Left renal cortex interstitium (tissue), 4 donors: Measurements from ENCODE around the gene FHIT. TPM values are rescaled to one million over a fixed set of nuclear protein-coding genes. Genes with fewer than 3 reads are reported as not detected.
"Not testable (repeated sequence)": the region's sequence is repeated elsewhere in the genome, so short reads cannot be mapped to it uniquely, and the experiment has no call there.

Source experiments
- DNase-seq, 4 donors: peaks; one replicate each; pipeline ENCODE4 v3.0.0-alpha.2; 2013; ENCODE audit warnings: low read depth in 4 of 4, low spot score in 2 of 4, missing footprints in 1 of 4
- polyA plus RNA-seq, 4 donors: library from polyadenylated mRNA; unstranded; fragments of 120-200 nt; gene quantifications; one replicate each; pipeline ENCODE4 v1.2.1, GENCODE V29; 2013; ENCODE audit not compliant: insufficient read length in 4 of 4

Gene FHIT
- polyA plus RNA-seq, 4 donors, result 23.4 to 29.9 (median 26.0) TPM

DNA sequence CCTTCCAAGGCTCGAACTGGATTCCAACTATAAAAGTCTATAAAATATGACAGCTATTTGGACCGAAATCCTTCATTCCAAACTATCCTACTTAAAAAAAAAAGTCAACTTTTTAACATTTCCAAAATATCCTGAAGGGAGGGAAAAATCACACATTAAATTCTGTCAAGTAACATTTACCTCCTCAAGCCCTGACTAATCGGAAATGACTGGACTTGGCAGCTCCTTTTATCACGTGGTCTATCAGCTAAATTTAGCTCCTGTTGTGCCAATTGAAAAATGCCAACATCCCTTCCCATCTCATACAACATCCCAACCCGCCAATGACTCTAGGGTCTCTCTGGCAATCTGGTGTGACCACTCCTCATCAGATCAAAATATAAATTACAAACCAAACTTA lies 297.9 kb downstream of the FHIT start:
- DNase-seq, result peak in 1 of 4 donors; percentile 13

DNA sequence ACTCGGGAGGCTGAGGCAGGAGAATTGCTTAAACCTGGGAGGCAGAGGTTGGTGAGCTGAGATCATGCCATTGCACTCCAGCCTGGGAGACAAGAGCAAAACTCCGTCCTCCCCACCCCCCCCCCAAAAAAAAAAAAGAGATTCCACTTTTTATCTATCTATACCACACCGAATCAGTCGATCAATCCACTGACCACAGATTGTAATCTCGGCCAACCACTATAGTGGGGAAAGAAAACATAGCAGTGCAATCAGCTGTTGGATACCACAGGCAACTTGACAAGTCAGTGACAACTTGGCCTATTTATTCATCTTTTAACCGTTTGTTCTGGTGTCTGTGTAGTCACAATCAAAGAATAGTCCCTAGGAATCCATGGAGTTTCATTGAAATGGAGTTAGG lies 299.2 kb downstream of the FHIT start:
- DNase-seq, result no peak

DNA sequence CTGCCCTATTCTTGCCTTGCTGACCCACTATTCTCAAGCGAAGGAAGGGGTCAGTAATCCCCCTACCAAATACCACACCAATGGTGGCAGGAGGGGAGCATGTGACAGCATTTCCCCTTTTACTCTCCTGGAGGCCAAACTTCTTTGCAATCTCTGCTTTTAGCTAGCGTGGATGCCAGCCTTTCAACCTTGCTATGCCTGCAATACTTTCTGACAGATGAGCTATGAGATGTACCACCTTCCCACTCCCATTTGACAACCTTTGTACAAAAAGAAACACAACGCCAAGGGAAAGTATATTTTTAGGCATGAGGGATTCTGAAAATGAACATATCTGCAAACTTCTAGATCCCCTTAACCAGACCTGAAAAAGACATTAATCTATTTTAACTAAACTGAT lies 302.1 kb downstream of the FHIT start:
- no peak for DNase-seq

DNA sequence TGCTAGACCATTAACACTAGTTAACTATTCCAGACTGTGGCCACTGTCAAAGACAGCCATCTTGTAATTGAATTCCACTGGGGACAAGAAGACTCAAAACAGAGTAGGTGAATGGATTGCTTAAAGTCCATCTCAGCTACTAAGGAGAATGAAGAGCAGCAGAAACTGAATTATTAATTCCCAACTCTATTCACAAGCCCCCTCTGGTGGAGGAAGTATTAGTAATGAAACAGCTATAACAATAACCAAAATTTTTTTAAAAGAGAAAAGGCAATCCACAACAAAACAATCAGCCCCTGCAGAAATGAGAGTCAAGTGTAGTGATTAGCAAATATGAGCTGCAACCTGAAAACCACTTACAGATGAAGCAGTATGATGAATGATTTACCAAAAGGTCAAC lies 302.8 kb downstream of the FHIT start:
- DNase-seq, result no peak

DNA sequence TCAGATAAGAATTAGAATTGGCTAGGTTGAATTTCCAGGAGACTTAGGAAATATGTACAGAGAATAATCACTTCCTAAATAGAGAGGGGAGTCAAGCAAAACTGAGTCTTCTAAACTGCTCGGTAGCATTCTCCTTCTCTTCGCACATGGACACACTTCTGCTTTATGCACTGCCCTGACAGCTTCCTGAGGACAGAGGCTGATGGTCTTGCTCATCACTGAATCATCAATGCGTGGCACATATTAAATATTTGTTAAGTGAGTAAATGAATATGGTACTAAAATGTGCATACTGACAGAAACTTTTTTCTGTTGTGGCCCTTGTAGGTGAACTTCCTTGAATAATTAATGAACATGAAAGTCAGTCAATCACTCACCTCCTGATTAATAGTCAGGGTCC lies 315.5 kb downstream of the FHIT start:
- no peak for DNase-seq

DNA sequence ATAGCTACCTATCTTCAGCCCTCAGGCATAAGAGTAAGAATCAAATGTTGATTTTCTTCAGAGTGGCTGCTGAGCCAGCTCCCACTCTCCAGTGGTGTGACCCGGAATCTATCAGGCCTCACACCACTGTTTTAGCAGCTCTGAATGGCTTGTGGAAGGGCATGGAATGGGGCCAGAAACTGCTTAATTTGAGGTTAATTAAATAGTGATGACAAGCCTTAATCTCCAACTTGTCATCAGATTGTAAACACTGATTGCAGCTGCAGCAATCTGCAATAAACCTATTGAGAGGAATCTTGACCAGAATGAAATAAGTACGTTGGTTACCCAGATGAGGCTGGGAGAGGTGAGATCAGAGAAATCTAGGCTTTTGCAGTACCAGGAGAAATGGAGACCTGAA lies 317.4 kb downstream of the FHIT start:
- DNase-seq, result no peak

DNA sequence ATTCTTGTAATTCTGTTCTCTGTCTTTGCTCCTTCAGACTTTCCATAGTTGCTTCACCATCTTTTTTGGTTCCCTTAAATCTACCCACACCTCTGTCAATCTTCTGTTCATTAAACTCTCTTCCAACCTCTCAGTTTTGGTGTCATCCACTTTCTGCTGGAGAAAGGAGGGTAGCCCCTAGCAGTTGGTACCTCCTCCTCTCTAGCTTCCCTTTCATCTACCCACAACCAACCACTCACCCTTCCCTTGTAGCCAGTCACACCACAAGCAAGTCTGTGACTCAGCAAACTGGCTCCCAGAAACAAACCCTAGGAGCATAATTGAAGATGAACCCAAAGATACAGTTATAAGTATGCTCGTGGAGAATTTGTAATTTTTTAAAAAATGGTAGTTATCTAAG lies 318.6 kb downstream of the FHIT start:
- DNase-seq, result no peak

DNA sequence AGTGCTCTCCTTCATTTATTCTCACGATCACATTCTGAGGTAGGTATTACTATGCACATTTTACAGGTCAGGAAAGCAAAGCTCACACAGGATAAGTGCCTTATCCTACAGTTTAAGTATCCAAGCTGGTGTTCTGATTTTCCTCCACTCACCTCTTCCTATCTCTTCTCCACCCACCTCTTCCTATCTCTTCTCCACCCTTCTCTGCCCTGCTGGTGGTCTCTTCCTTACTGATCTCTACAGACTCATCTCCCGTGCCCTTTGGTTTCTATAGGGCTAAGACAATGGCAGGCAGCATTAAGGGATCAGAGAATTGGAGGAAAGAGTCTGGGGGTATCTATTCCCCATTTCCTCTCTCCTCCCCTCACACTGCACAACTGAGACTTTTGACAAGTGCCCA lies 319.1 kb downstream of the FHIT start:
- DNase-seq, result no peak

DNA sequence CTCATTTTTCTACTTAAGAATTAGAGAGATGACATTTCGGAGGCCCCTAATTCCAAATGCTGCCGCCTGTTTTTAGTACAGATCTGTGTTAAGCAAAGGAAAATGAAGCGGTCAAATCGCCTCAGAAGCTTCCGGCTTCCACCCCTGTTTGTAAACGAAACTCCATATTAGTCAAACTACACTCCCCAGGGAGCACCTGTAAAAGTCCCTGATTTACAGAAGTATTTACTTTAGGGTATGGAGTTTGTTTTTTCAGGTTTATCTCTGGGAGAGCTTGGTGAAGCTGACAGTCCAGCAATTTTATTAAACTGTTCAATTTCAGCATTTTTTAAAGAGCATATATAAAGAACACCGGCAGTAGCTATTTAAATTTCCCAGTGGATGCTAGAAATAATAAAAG lies 319.8 kb downstream of the FHIT start:
- no peak for DNase-seq

DNA sequence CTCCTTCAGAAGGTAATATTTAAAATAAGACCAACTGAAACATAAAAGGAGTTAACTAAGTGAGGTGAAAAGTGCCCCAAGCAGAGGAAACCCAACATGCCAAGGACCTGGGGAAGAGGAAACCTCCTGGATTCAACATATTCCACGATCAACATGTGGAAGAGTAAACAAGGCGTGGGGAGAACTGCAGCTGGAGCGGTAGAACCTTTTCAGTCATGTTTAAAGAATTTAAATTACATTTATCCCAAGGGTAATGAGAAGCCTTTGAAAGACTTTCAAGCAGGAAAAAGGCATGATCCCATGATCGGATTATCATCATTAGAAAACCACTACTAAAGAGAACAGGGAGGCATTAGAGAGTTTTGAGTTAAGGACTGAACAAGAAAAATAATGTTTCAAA lies 330.7 kb downstream of the FHIT start:
- no peak for DNase-seq

DNA sequence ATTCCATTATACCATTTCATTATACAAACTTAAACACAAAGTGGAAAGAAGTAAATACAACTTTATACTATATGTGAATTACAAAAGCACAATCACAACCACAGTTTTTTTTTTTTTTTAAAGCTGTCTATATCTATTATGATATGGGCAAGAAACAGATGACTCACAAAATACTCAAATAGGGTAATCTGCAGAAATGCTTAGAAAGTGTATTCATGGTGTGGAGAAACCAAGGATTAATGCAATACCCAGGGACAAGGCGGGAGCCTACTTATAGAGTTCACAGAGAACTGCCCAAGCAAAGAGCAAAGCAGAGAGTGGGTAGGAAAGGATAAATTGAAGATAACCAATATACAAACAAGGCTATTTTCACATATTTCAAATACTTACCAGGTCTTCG lies 332.0 kb downstream of the FHIT start:
- no peak for DNase-seq

DNA sequence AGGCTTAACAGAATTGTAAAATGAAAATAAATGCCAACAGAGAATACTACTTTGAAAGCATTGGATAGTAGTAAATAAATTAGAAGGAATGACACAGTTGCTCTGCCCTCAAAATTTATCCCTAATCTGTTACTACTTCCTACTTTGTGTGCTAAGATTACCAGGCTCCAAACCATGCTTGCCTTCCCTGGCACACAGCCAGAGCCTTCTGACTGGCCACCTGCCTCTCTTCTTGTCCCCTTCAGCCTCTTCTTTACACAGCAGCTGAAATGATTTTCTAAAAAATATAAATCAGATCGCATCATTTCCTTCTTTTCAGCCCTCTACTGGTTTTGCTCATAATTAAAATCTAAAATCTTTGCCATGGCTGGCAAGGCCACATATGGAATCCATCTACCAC lies 334.1 kb downstream of the FHIT start:
- DNase-seq, result no peak

DNA sequence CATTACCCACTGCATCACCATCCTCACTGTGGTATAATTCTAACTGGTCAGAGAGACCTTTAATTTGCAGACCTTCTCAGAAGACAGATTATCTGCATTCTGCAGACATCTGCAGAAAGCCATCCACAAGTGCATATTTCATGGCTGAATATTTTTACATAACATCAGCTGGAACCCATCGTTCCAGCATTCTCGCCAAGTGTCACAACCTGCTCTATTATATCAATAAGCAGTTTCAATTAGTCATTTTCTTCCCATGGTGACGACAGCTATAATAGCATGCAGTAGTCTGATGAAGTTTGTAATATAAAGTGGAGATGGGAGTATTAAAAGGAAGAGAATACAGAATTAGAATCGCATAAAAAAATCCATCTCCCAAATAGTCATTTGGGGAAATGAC lies 334.7 kb downstream of the FHIT start:
- DNase-seq, result no peak

DNA sequence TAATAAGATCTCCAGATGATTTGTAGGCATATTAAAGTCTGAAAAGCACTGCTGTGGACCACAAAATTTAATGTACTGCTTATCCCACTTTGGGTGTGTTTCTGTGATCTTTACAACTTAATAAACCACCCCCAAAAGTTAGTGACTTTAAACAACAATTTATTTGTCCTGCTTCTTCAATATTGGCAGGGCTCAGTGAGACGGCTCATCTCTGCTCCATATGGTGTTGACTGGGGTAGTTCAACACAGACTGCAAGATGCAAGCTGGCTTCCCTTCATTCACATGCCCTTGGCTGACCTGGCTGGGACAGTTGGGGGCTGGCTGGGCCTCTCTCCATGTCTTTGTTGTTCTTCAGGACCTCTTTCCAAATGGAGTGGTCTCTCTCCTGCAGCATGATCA lies 337.8 kb downstream of the FHIT start:
- DNase-seq, result no peak

DNA sequence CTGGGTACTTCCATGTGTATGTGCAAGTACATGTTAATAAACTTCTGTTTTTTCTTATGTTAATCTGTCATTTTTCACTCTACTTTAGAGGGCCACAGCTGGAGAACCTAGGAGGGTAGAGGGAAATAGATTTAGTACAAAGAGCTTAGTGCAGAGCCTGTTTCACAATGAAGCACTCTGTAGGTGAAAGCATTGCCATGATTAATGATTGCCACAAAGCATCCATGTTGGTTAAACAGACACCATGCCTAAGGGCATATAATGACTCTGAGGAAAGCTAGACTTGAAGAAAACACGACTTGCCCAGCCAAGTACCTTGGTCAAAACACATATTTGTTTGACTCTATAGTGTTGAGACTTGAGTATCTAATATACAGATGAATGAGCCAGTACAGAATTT lies 338.4 kb downstream of the FHIT start:
- DNase-seq, result no peak

DNA sequence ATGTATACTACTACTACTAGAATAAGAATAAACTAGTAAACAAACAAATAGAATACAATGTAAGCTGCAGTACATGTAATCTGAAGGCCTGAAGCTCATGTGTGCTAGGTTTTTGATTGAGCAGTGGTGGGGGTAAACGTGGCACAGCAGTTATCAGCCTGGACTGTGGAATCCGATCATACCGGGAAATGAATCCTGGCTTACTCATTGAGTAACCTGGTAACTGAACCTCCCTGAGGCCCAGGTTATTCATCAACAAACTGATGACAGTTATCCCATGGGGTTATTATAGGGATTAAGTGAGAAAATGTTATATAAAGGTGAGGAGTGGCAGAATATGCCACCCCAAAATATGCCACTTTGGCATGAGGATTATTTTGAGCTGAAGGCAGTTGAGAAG lies 339.1 kb downstream of the FHIT start:
- DNase-seq, result no peak

DNA sequence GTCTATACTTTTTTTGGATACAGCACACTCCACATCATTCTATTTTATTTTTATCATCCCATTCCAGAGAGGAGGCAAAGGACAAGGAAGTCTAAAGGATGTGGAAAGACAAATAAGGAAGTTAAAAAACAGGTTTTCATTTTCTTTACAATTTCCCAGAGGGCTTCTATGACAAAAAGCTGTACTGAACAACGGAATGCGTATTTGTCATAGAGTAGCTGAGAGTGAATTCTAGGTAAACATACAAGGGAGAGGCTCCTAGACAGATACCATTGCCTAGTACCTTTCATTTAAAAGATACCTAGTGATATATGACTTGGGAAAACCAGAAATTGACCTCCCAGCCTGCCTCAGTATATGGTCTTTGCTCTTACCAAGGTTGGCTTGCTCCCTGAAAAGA lies 341.7 kb downstream of the FHIT start:
- DNase-seq, result no peak

DNA sequence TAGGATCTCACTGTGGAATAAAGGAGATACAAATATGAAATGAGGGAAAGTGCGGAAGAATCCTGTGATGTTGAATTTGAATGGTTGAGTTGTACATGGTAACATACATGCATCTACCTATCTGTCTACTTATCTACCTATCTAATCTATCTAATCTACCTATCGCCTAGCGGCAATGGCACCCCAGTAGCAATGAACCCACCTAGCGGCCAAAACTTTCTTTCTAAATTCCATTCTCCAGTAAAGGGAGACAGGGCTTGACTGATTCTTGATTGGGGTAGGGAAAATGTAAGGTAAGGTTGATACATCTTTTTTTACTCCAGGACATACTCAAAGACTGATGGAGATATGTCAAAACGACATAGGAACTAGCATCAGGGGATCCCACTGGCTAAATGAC lies 345.0 kb downstream of the FHIT start:
- no peak for DNase-seq

DNA sequence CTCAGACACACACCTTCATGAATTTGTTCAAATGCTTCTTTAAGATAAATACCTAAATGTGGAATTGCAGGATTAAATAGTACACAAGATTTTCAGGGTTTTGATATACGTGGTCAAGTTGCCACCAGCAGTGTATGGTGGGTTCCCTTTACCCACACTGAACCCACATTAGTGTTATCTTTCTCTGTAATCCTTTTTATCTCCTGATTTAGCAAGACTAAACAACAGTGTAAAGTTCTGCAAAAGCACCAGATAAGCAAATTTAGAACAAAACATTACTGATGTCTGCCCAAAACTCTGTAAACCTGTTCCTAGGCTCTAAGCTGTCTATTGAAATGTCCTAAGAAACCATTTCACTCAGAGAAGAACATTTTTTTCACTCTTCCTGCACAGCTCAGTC lies 352.9 kb downstream of the FHIT start:
- no peak for DNase-seq

DNA sequence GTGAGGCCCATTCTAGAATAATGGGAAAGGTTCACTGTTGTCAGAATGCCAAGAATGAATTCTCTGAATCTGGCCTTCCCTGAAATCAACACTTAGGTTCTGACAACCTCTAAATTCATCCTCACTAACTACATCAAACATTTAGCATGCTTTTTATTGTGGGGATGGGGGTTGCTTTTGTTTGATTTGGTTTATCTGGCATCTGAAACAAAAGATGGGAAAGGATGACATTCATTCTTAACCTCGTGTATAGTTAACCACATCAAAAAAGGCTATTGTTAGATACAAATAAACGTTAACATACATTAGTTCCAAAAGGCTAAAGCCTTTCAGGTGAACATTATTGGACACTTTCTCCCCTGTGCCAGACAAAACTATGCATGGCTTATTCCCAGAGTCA lies 357.3 kb downstream of the FHIT start:
- no peak for DNase-seq

DNA sequence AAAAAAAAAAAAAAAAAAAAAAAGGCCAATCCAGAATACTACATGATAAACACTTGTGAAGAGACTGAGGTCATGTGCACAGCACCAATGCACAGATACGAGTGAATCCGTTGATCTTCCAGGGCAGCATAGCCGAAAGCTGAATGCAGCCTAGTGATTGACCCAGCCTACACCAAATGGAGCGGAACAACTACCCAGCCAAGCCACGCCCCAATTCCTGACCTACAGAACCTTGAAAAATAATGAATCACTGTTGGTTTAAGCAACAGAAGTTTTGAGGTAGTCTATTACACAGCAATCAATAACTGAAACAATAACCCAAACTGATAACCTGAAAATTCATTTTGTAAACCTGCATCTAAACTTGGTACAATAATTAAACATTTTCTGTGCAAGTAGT lies 361.0 kb downstream of the FHIT start:
- DNase-seq, result no peak

DNA sequence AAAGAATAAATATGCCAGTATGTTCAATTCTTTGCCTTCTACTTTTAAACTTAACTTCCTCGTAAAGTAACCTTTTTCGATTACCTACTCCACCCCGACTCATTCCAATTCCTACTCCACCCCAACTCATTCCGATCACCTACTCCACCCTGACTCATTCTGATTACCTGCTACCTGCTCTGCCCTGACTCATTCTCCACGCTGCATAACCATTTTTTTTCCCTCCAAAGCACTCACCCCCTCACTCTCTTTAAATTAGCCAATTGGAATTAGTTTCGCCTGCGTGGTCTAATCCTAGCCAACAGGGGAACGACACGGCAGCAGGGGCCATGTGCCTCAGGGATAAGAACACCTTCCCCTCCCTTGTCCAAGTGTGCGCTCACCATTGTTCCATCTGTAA lies 362.3 kb downstream of the FHIT start:
- DNase-seq, result not testable (repeated sequence)

DNA sequence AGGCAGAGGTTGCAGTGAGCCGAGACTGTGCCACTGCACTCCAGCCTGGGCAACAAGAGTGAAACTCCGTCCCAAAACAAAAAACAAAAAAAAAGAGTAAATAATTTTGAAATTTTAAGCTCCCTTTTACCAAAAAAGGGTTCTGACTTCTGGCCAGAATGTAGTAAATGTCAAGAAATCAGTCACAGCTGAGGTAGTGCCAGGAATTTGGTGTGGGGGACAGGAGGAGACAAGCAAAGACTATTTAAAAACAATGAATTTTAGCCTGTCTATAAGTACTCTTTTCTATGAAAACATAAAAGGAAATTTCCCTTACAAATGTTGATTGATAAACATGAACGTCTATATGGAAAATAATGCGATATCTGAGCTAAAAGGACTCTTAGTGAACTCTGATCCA lies 363.7 kb downstream of the FHIT start:
- no peak for DNase-seq

DNA sequence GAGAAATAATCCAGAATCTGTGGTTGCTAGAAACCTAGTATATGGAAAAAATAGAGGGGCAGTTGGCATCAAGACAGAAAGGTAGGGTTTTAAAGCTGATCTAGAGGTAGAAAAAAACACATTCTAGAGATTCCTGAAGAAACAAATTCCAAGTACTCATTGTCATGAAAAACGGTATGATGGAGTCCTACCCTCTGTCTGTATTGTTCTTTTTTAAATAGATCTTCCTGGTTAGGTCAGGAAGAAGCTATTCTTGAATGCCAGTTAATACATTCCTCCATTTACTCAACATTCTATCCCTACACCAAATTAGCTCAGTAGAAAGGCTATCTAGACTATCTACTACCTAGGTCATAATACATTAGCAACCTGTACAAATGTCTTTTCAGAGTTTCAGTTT lies 364.7 kb downstream of the FHIT start:
- DNase-seq, result no peak
